ENCODE data around the gene EMP1.

Gene EMP1

GRCh38 chr12:13222076-13222475 is 25.6 kb downstream of the EMP1 start:
- no peak for DNase-seq (ENCODE audit: low read depth in 2 of 2)

- DNase-seq (ENCODE audit: low read depth in 2 of 2), result no peak
Measured at GRCh38 chr12:13223179-13223804, 26.8 kb downstream of the EMP1 start.

- DNase-seq (ENCODE audit: low read depth in 2 of 2), result no peak
Measured at GRCh38 chr12:13223941-13224340, 27.4 kb downstream of the EMP1 start.

- DNase-seq (ENCODE audit: low read depth in 2 of 2), result no peak
Measured at GRCh38 chr12:13227191-13227590, 30.7 kb downstream of the EMP1 start.

- no peak for DNase-seq (ENCODE audit: low read depth in 2 of 2)
Measured at GRCh38 chr12:13228579-13228978, 32.1 kb downstream of the EMP1 start.

GRCh38 chr12:13229504-13229903 is 33.0 kb downstream of the EMP1 start:
- no peak for DNase-seq (ENCODE audit: low read depth in 2 of 2)

GRCh38 chr12:13230500-13230899 is 34.0 kb downstream of the EMP1 start:
- no peak for DNase-seq (ENCODE audit: low read depth in 2 of 2)

GRCh38 chr12:13233830-13234641 is 37.5 kb downstream of the EMP1 start:
- no peak for DNase-seq (ENCODE audit: low read depth in 2 of 2)

- no peak for DNase-seq (ENCODE audit: low read depth in 2 of 2)
Measured at GRCh38 chr12:13238204-13238603, 41.7 kb downstream of the EMP1 start.

GRCh38 chr12:13241833-13242488 is 45.4 kb downstream of the EMP1 start:
- DNase-seq (ENCODE audit: low read depth in 2 of 2), result no peak

GRCh38 chr12:13242936-13243335 is 46.4 kb downstream of the EMP1 start:
- no peak for DNase-seq (ENCODE audit: low read depth in 2 of 2)

- DNase-seq (ENCODE audit: low read depth in 2 of 2), result no peak
Measured at GRCh38 chr12:13243516-13244070, 47.1 kb downstream of the EMP1 start.

- DNase-seq (ENCODE audit: low read depth in 2 of 2), result no peak
Measured at GRCh38 chr12:13247596-13247995, 51.1 kb downstream of the EMP1 start.

GRCh38 chr12:13248964-13249363 is 52.4 kb downstream of the EMP1 start:
- no peak for DNase-seq (ENCODE audit: low read depth in 2 of 2)

GRCh38 chr12:13250416-13250815 is 53.9 kb downstream of the EMP1 start:
- DNase-seq (ENCODE audit: low read depth in 2 of 2), result no peak

- no peak for DNase-seq (ENCODE audit: low read depth in 2 of 2)
Measured at GRCh38 chr12:13251521-13251920, 55.0 kb downstream of the EMP1 start.

- no peak for DNase-seq (ENCODE audit: low read depth in 2 of 2)
Measured at GRCh38 chr12:13252024-13252423, 55.5 kb downstream of the EMP1 start.

GRCh38 chr12:13252616-13253015 is 56.1 kb downstream of the EMP1 start:
- no peak for DNase-seq (ENCODE audit: low read depth in 2 of 2)

- no peak for DNase-seq (ENCODE audit: low read depth in 2 of 2)
Measured at GRCh38 chr12:13253966-13254760, 57.6 kb downstream of the EMP1 start.

GRCh38 chr12:13255792-13256691 is 59.5 kb downstream of the EMP1 start:
- DNase-seq (ENCODE audit: low read depth in 2 of 2), result peak; percentile 67 to 81

GRCh38 chr12:13256692-13257045 is 60.1 kb downstream of the EMP1 start:
- no peak for DNase-seq (ENCODE audit: low read depth in 2 of 2)
